Omental fat pad (tissue), 4 donors: ENCODE results near the gene SLC16A13. TPM values are rescaled to one million over a fixed set of nuclear protein-coding genes. Genes with fewer than 3 reads are reported as not detected.

Experiments
- ATAC-seq: fragments of 150-250 bp; one replicate; pipeline ENCODE4 v1.9.1; 2016; ENCODE audit warnings: mild to moderate bottlenecking, moderate library complexity; ENCODE audit not compliant: low FRiP score
- DNase-seq: peaks from one replicate; pipeline ENCODE4 v3.0.0-alpha.2; 2019; ENCODE audit warnings: low spot score
- CTCF ChIP-seq, 3 donors: fragments of 450-650 bp; IDR thresholded peaks; one replicate each; pipeline ENCODE4 v1.5.1; 2016 to 2017; ENCODE audit warnings: antibody characterized with exemption in 3 of 3, mild to moderate bottlenecking in 3 of 3, moderate library complexity in 2 of 3
- total RNA-seq, 4 donors: library from RNA; depleted of rRNA; stranded (reverse); fragments of >200 nt; gene quantifications; one replicate each; pipeline ENCODE4 v1.1.0, GENCODE V29; 2016

SLC16A13 gene
- total RNA-seq, 4 donors from 2014 or later, result 0.74 to 2.2 (median 1.5) TPM

GRCh38 chr17:7068268-7068667, 32.5 kb downstream of the SLC16A13 start:
- DNase-seq, result no peak

GRCh38 chr17:7070712-7071111, 34.9 kb downstream of the SLC16A13 start:
- no peak for TF ChIP-seq CTCF (IDR thresholded peaks at IDR 0.05)
- DNase-seq (no peak), ATAC-seq (no peak)

More at GRCh38 chr17:7068268-7068667, 32.5 kb downstream of the SLC16A13 start:
- no peak for TF ChIP-seq CTCF (IDR thresholded peaks at IDR 0.05)
- no peak for ATAC-seq

- DNase-seq (no peak), ATAC-seq (no peak)
- no peak for TF ChIP-seq CTCF (IDR thresholded peaks at IDR 0.05)
Measured at GRCh38 chr17:7072406-7072805, 36.6 kb downstream of the SLC16A13 start.

GRCh38 chr17:7074931-7075330, 39.1 kb downstream of the SLC16A13 start:
- ATAC-seq (no peak), DNase-seq (no peak)
- no peak for TF ChIP-seq CTCF (IDR thresholded peaks at IDR 0.05)

- no peak for DNase-seq
- TF ChIP-seq CTCF (IDR thresholded peaks at IDR 0.05), result no peak
Measured at GRCh38 chr17:7077911-7078546, 42.2 kb downstream of the SLC16A13 start.

GRCh38 chr17:7078711-7079110, 42.9 kb downstream of the SLC16A13 start:
- no peak for TF ChIP-seq CTCF (IDR thresholded peaks at IDR 0.05)
- ATAC-seq, result no peak
- DNase-seq, result no peak

More at GRCh38 chr17:7077911-7078546, 42.2 kb downstream of the SLC16A13 start:
- ATAC-seq, result no peak
